SKM-1 (cell line): ENCODE measurements around the gene PSMD14.

Experiments
- DNase-seq: peaks from one replicate; lab custom pipeline; 2025; ENCODE audit not compliant: unreplicated experiment; lab: John Stamatoyannopoulos, UW

Gene PSMD14

GRCh38 chr2:161381546-161381945, 73.3 kb downstream of the PSMD14 start:
- no peak for DNase-seq

- no peak for DNase-seq
Observed at GRCh38 chr2:161382747-161383146, 74.5 kb downstream of the PSMD14 start.

GRCh38 chr2:161384864-161385263, 76.6 kb downstream of the PSMD14 start:
- no peak for DNase-seq

GRCh38 chr2:161386228-161386824, 78.1 kb downstream of the PSMD14 start:
- no peak for DNase-seq

- no peak for DNase-seq
Observed at GRCh38 chr2:161388146-161388779, 80.0 kb downstream of the PSMD14 start.

DNA sequence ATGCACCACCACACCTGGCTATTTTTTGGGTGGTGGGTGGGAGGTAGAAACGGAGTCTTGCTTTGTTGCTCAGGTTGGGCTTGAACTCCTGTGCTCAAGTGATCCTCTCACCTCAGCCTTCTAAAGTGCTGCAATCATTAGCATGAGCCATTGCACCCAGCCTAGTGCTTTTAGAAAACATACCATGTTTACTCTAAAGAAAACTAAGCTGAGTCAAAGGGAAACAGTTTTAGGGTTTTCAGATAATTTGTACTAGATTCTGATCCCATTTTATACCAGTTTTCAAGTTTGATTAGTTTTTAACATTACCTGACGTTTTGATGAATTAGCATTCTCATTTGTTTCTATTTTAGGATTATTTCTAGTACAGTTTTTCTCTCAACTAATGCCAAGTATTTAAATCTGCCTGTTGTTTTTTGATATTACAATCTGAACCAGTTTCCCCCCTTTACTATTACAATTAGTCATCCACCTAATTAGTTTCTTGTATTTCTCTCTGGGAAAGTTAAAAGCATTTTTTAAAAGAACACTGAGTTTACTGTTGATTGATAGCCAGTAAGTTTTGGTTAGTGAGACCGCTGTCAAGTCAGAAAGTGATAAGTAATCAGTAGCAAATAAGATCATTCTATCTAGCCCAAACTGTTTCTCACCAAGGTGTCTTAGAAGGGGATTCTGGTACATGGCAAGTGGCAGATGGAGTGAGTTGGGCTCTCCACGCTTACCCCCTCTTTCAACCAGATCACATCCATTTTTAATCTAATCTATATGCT, 83.7 kb downstream of the PSMD14 start:
- no peak for DNase-seq

- no peak for DNase-seq
Observed at GRCh38 chr2:161400076-161400475, 91.9 kb downstream of the PSMD14 start.

- no peak for DNase-seq
Observed at GRCh38 chr2:161402297-161402696, 94.1 kb downstream of the PSMD14 start.

DNA sequence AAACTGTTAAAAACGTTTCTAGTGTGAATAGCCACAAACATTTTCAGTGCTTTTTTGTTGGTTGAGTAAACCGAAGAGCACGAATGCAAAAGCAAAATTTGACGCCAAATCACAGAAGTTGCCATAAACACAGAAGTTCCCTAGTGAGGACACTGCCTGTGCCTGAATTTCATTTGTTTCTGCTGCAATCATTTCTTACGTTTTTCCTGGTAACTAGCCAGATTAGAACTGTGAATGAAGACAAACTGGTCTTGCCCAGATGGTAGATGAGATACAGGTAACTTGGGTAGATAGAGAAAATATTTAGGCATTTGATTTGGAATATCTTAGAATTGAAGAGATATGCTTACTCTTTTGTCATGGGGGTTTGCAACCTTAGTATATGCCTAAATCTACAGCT, 98.1 kb downstream of the PSMD14 start:
- DNase-seq, result no peak

DNA sequence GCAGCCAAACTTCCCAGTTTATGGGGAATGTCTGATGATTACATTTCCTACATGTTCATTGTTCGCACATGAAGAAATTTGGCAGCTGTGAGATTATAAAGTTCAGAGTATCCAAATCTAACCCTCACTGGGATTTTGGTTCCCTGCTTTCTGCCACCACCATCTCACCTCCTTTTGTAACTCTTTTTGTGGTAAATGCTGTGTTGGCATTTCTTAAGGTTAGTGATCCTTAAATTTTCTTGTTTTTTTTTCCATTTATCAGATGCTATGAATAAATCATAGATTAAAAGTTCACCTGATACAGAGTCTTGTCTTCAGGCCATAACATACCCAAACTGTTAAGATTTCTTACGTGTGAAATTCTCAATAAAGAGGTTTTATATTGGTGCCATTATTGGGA, 99.4 kb downstream of the PSMD14 start:
- DNase-seq, result no peak

- no peak for DNase-seq
Observed at GRCh38 chr2:161409308-161409907, 101.2 kb downstream of the PSMD14 start.

DNA sequence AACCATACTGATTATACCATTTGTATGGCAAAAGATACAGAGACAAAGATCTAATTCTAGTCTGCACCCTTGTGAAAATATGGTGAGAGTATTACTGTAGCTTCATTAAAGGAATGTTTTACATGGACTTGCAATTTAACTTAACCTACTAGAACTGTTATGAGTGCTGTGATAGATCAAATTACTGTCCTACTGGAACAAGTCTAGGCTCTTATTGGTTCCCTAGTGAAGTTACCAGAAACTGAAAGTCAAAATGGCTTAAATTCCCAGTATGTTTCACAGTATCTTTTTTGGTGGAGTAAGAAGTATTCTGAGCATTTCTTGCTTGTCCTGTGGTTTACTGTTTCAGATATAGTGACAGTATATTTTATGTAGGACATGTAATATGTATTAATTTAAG, 104.1 kb downstream of the PSMD14 start:
- DNase-seq, result no peak

GRCh38 chr2:161414042-161415033, 106.1 kb downstream of the PSMD14 start:
- no peak for DNase-seq

- DNase-seq, result no peak
Observed at GRCh38 chr2:161415034-161415986, 107.1 kb downstream of the PSMD14 start.

DNA sequence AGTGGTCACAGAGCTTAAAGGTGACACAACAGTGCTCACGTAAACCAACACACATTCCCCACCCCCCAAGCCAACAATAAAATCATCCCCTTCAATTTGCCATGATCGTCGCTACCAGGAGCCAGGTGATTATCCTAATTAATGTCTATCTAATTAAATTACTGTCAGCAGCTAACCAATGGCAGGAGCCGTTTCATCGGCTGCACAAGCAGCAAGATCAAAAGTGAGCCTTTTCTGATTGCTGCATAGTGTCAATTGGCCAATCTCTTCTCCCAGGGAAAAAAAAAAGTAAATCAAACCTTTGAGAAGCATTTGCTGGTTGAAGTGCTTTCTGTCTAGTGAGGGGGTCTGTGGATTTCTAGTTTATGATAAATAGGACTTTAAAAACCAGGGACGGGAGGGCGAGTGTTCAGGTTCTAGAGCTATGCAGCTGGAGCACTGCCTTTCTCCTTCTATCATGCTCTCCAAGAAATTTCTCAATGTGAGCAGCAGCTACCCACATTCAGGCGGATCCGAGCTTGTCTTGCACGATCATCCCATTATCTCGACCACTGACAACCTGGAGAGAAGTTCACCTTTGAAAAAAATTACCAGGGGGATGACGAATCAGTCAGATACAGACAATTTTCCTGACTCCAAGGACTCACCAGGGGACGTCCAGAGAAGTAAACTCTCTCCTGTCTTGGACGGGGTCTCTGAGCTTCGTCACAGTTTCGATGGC, 107.9 kb downstream of the PSMD14 start, which contains the start of gene TBR1:
TSS of gene TBR1 (plus strand) at position 311 of the 721 bp plus-strand sequence. CDS start at position 425, 114 bp downstream.
- no peak for DNase-seq

DNA sequence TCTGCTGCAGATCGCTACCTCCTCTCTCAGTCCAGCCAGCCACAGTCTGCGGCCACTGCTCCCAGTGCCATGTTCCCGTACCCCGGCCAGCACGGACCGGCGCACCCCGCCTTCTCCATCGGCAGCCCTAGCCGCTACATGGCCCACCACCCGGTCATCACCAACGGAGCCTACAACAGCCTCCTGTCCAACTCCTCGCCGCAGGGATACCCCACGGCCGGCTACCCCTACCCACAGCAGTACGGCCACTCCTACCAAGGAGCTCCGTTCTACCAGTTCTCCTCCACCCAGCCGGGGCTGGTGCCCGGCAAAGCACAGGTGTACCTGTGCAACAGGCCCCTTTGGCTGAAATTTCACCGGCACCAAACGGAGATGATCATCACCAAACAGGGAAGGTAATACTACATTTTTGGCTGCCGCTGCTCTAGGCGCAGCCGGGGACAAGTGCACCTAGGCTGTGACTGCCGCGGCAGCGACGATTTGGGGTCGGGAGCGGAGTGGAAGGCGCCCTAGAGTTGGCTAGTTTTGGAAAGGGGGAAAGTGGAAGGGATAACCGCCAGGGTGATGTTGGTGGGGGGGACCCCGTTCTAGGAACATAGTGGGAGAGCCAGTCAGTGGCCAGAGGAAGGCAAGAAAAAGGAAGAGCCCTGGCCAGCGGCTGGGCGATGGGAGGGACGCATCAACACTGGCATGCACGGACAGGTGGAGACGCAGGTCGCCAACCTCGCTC, 108.6 kb downstream of the PSMD14 start:
- no peak for DNase-seq

DNA sequence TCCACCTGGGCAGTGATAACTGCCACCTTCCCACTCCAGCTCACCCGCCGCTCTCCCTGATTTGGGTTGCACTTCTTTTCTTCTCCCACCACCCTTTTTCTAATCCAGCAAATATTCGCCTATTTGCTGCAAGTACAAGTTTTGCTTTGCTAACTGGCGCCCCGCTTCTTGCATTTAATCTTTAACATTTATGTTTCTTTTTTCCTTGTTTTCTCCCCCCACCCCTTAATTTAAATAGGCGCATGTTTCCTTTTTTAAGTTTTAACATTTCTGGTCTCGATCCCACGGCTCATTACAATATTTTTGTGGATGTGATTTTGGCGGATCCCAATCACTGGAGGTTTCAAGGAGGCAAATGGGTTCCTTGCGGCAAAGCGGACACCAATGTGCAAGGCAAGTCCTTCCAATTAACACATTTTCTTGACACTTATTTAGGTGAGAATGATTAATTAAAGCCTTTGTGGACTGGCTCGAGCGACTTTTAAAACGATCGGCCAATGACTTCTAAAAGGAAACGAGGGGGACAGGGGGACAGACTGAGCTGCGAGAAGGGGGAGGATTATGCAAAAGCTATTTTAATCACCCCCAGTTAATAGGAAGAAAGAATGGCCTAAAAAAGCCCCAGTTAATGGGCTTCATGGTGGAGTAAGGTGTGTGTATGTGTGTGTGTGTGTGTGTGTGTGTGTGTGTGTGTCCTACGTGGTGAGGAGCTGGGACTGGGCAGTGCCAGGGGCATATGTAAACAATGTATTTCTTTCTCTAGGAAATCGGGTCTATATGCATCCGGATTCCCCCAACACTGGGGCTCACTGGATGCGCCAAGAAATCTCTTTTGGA, 109.4 kb downstream of the PSMD14 start:
- no peak for DNase-seq
